WI38 (cell line): Measurements from ENCODE around the gene LEMD3.

Source experiments
- H3K4me3 ChIP-seq: 2 replicates; pipeline ENCODE4 v1.5.1; 2011; ENCODE audit warnings: low read depth, mild to moderate bottlenecking, control low read depth, low read length
- TF ChIP-seq, protein P1 (sequence below): IDR thresholded peaks from 2 replicates; pipeline ENCODE4 v1.5.1; 2012; ENCODE audit warnings: low read depth, mild to moderate bottlenecking, control low read depth, low read length

The LEMD3 gene

DNA sequence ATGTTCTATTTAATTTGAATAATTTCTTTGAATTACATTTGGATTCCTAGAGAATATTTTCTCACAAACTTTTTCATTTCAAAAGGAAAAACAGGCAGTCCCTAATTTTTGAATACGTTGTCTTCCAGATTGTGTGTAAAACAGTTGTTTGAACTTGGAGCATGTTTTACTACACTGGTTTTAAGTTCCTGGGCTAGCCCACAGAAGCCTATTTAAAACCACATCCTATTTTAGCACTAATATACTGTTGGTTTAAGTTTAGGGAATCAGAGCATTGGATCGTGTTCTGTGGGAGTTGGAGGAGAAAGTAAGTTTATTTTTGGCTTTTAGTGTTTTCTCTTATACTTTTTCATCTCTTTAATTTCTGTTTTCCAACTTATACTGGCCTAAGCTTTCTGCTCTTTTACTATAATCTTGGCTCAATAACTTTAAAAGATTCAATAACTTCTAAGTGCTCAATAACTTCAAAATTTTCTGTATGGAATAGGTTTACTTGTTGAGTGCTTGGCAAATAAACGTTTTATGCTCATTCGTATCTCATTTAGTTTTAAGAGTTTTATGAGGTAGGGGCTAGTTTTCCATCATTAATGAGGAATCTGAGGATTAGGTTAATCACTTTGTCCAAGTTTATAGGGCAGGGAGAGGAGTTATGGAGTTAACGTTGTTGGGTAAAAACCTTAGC, 14.9 kb downstream of the LEMD3 start:
- TF ChIP-seq, protein P1, sequence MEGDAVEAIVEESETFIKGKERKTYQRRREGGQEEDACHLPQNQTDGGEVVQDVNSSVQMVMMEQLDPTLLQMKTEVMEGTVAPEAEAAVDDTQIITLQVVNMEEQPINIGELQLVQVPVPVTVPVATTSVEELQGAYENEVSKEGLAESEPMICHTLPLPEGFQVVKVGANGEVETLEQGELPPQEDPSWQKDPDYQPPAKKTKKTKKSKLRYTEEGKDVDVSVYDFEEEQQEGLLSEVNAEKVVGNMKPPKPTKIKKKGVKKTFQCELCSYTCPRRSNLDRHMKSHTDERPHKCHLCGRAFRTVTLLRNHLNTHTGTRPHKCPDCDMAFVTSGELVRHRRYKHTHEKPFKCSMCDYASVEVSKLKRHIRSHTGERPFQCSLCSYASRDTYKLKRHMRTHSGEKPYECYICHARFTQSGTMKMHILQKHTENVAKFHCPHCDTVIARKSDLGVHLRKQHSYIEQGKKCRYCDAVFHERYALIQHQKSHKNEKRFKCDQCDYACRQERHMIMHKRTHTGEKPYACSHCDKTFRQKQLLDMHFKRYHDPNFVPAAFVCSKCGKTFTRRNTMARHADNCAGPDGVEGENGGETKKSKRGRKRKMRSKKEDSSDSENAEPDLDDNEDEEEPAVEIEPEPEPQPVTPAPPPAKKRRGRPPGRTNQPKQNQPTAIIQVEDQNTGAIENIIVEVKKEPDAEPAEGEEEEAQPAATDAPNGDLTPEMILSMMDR = no peak
- no peak overlapping the region for H3K4me3 ChIP-seq

- TF ChIP-seq, protein P1 = no peak
Observed at GRCh38 chr12:65184858-65185229, 15.5 kb downstream of the LEMD3 start.

DNA sequence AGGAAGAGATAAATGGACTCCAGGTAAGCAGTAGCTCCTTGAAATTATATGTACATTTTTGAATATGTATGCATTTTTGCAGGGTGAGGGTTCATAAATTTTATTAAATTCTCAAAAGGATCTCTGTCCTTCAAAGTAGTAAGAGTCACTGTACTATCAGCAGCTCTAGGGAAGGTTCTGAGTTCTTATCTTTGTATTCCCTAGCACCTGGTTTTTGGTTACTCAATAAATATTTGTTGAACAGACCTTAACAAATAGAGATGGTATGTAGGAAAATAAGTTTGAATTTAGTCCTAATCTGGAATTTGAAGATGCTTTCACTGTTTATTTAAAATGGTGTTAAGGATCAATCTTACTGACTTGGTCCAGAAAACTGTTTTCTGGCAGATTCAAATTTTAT, 18.3 kb downstream of the LEMD3 start:
- TF ChIP-seq, protein P1 = no peak
- no peak overlapping the region for H3K4me3 ChIP-seq

More at GRCh38 chr12:65184858-65185229, 15.5 kb downstream of the LEMD3 start:
- H3K4me3 ChIP-seq = no peak overlapping the region

GRCh38 chr12:65188179-65188701, 18.9 kb downstream of the LEMD3 start:
- TF ChIP-seq, protein P1 = no peak
- H3K4me3 ChIP-seq = no peak overlapping the region

- no peak overlapping the region for H3K4me3 ChIP-seq
- TF ChIP-seq, protein P1 = no peak
Observed at GRCh38 chr12:65189028-65189718, 19.8 kb downstream of the LEMD3 start.

- H3K4me3 ChIP-seq = no peak overlapping the region
- TF ChIP-seq, protein P1 = no peak
Observed at GRCh38 chr12:65192963-65193516, 23.7 kb downstream of the LEMD3 start.

DNA sequence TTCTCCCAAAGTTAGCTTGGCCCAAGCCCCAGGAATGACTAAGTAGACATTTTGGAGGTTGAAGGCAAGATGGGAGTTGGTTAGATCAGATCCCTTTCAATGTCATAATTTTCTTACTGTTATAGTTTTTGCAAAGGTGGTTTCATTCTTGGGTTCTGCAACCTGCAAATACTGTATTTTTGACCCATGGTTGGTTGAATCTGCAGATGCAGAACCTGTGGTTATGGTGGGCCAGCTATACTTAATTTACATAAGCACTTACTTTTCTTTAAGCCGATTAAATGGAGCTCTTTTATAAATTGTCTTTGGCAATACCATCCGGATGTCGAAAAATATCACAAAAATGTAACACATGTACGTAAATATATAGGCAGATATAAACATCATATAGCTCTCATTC, 25.6 kb downstream of the LEMD3 start:
- TF ChIP-seq, protein P1 = no peak
- H3K4me3 ChIP-seq = no peak overlapping the region
